Hematopoietic multipotent progenitor cell treated with erythropoietin and hydrocortisone succinate and interleukin-3 and kit ligand, for 8 days (in vitro differentiated cells): Measurements from ENCODE around the gene PAPOLB.

ENCODE experiments used
- DNase-seq: peaks from one replicate; pipeline ENCODE4 v3.0.0-alpha.2; 2015

PAPOLB gene

DNA sequence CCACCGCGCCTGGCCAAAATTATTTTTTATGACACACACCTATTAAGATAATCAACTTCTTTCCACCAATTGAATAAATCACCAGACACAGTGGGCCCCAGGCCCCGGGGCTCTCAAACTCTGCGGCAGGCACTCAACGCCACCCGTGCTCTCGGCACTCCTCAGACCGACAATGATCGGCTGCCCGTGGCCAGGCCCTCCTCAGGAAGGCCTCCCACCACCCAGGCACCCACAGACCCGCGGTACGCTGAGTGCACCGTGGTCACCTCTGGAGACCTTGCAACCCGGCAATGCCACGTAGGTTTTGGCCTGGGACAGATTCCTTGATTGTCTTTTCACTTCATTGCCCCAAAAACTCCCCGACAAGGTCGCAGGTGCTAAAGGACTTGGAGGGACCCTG is 14.8 kb upstream of the PAPOLB start:
- DNase-seq, result no peak

DNA sequence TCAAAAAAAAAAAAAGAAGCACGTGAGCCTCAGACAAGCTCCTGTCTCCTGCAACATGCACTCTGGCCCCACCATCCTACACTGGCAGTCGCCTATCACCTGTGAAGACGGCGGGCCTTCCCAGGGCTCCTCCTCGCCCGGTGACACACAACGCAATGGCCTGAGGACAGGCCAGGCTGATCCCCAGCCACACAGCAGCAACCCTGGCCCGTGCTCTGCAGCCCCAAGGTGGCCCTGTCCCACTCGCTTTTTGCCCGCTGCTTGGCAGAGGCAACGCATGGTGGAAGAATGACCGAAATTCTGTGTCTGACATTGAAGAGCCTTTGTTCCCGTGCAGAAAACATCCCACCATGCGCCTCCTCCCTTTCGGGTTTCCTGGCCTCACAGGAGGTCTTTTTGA is 13.6 kb upstream of the PAPOLB start:
- DNase-seq, result no peak

DNA sequence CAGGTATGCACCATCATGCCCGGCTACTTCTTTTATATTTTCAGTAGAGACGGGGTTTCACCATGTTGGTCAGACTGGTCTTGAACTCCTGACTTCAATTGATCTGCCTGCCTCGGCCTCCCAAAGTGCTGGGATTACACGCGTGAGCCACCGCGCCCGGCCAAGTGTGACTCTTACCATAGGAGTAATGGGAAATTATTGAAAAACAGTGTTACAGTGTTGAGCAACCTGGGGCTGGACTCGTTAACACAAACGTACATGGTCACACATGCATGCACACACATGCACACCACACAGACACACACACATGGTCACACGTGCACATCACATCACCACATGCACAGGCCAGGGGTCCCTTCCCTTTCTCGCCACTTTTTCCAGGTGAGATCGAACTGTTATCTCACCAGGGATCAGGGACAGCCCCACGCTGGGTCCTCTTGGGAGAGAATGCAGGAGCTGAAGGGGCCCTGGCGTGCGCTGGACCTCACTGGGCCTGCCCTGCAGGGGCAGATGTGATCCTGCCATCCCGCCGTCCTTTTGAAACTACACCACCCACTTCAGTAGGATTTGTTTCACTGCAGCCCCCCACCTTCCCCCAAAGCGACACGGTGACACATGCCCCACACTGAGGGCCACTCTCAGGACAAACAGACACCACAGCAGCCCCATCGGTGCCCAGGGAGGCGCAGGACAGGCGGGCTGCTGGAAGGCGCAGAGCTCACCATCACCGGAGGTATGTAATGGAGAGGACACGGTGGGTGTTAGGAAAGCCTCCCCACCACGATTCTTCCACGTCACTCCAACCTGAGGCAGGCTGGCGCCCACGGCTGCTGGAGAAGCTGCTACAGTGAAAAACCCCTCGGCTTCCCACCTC is 11.5 kb upstream of the PAPOLB start:
- DNase-seq, result no peak

DNA sequence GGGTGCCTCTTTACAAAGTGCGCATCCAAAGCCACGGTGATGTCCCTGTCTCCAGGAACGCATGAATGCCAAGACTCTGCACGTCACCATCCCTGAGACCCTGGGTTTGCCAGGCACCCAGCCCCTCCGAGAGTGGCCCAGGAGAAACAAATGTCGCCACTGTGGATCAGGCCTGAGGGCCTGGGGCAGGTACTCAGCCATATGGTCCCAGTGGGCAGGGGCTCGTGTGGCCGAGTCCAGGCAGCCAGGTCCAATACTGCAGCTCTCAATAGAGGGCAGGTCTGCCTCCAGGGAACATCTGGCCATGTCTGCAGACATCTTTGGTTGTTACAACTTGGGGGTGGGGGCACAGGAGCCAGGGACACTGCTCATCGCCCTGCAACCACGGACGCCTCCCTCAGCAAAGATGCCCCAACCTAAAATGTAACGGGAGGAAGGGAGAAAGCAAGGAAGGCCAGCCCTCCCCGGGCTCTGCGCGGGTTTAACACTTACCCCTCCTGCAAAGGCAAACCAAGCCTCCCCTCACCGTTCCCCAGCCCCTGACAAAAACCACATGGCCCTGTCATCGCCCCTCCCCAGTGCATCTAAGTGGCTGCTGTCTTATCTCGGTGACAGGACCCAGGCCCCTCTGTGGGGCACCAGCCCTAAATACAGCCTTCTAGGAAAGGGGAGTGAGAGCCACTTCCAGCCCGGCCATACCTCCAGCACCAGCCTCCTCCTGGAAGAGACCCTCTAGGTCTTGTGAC is 10.3 kb upstream of the PAPOLB start:
- DNase-seq, result no peak

DNA sequence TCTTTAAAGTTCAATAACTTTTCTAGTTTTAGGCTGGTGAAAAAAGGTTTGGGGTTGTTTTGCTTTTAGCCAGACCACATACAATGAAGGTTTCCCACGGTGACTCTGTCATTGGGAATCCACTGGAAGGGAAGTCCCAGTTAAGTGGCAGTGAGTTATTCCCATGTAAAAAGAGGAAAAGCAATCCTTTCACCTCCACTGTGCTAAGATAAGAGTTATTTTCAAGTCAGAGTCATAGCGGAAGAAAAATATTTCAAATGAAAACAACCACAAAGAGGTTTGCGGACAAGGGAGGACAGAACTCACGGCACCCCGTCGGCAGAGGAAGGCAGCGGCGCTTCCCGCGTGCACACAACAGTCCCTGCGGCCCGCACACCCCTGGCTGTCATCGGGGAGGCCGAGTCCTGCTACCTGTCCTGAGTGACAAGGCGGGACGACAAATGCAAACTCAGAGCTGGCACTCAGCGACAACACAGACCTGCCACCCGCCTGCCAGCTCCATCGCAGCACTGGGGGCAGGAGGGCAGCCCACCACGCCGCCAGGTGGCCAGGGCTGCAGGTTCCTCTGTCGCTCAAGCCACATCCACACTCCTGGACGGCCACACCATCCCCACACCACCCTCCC is 9.3 kb upstream of the PAPOLB start:
- DNase-seq, result no peak

DNA sequence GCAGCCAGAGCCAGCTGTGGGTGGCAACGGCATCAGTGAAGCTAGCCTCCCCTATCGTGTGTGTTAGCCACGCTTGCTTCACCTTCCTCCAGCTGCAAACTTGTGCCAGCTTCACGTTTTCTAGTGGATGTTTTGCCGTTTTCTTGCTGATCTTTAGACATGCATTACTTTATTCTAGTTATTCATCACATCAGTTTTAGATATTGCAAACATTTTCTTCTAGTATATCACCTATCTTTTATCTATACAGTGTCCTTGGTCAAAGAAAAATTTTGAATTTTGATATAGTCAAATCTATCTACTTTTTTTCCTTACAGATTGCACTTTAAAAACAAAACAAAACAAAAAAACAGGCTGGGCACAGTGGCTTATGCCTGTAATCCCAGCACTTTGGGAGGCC is 6.7 kb upstream of the PAPOLB start:
- no peak for DNase-seq

DNA sequence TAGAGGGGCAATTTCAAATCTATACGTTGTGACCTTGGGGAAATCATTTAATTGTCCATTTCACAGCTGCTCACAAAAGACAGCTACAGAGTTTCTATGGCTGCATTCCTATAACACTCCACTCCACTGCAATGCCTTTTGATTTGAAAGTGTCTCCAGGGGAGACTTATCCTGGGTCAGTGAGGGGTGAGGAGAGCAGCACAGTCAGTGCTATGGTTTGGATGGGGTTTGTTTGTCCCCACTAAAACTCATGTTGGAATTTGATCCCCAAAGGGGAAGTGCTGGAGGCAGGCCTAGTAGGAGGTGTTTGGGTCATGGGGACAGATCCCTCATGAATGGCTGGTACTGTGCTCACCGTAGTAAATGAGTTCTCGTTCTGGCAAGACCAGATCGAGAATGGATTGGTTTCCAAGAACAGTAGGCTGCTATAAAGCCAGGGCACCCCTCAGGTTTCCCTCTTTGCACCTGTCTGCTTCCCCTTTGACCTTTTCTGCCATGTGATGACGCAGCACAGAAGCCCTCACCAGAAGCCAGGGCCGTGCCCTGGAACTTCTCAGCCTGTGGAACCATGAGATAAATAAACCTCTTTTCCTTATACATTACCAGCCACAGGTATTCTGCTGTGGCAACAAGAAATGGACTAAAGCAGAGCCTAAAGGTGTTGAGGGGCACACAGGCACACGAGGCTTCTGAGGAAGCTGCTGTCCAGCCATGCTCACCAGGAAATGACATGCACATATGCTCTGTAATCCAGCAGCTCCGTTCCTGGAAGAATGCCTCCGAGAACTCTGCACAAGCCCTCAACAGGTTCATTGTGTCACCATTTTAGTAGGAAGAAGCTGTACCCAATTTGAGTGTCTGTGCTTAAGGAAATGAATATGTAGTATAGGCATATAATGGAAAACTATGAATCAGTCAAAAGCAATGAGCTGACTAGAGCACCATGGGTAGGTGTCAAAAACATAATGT is 5.0 kb upstream of the PAPOLB start:
- no peak for DNase-seq

DNA sequence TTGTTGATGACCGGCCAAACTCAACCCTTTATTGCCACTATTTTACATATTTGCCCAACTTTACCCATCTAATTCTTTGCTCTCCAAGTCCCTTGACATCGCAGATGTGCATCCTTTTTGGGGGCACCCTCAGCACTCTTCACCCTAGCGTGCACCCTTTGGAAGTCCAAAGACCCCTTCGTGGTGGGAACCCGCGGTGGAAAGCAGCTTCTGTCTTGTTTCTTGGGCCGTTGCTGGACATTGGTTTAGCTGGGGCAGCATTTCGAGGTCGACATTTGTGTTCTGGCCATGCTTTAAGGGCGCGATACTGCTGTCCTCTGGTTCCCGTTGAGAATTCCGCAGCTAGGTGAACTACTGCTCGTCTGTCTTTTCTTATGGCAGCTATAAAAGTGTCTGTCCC is 326 bp upstream of the PAPOLB start:
- no peak for DNase-seq

DNA sequence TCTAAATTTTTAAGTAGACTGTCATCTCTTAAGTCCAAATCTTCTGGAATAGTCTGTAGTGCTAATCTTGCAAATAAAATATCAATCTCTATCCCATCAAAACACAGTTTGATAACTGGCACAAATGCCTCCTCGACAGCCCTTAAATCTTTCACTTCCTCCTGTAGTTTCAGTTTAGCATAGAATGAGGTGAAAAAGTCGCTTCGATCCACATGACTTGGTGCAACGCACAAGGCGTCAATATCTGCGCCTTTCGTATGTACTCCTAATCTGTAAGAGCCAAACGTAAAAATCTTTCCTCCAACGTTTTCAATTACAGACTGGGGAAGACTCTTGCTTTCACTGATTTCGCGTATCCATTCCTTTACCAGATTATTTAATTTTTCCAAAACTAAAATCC is 603 bp downstream of the PAPOLB start:
- DNase-seq, result no peak

DNA sequence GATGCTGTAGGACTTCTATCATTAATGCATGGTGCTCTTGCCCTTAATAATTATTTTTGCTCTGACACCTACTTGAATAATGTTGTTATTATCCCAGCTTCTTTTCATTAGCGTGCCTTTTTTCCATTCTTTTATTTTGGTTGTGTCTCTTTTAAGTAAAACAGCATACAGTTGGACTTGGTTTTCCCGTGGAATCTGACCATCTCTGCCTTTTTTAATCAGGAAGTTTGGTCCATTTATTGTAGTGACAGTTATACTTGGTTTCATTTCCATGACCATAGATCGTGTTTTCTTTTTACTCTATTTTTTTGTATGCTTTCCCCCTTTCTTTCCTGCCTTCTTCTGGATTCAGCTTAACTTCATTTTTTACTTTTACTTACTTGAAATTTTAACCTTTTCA is 4.6 kb downstream of the PAPOLB start:
- DNase-seq, result no peak

DNA sequence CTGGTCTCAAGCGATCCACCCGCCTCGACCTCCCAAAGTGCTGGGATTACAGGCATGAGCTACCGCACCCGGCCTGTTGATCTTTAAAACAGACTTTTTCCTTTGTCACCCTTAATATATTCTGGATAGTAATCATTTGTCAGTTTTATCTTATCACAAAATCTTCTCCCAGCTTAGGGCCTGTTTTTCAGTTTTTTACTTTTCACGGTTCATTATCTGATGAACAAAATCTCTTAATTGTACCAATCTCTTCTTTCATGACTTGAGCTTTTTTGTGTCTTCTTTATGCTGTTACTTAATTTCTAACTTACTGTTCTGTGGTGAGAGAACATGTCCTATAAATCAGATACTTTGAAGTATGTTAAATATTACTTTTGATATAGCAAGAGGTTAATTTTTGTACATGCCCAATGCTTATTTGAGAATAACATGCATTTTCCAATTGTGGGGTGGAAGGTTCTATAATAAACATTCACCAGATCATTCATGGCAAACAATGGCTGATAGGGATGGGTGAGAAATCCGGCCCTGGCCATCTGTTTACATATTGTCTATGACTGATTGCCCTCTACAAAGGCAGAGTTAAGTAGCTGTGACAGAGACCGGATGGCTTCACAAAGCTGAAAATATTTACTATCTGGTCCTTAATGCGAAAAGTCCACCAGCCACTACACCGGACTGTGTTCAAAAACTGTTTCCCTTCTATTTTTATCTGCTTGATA is 5.3 kb downstream of the PAPOLB start:
- no peak for DNase-seq

DNA sequence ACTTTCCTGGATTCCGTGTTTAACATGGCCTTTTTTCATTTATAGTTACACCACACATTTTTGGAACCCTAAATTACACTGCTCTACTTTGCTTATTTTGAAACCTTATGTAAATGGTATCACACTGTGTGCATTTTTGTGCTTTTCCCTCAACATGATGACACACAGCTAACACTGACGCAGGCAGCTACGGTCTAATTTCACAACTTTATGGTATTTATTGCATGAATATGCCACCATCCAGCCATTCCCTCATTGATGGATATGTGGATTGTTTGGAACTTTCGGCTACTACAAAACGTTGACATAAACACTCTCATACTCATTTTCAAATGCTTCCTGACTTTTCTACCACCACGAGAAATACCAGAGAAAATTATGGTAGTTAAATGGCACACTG is 6.9 kb downstream of the PAPOLB start:
- no peak for DNase-seq

DNA sequence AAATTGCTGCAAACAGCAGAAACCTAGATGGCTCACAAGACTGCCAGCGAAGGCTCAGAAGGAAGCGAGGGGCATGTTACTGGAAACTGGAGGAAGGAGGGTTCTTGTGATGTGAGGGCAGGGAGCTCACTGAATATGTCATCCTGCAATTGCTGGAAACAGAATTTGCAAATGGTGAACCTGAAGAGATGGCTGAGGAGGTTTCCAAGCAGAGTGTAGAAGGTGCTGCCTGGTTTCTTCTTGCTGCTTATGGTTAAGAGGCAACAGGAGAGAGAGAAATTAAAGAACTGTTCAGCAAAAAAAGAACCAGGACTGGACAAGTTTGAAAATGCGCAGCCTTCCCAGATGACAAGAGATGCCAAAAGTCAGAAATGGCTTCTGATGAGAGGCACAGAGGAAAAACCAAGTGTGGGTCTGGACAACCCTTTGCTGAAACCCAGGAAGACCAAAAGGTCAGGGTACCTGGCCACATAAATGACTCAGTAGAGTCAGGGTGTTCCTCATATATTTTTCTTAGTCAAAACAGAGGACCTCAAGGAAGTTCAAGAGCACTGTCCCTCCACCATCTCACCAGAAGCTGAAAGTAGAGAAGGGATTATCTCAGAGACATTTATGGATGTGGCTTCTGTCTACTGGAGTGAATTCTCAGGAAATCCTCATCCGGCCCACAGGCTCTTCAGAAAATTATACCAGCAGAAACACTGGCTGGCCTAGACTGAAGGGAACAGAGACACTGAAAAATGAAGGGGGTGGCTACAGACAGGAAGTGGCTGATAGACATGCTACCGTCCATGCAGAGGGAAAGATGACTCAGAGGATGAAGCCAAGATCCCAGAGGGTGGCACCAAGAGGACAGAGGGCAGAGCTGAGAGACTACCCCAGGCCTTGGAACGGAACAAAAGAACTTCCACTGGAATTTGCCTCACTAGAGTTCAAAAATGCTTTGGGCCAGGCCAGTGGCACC is 10.1 kb downstream of the PAPOLB start:
- peak; percentile 10 for DNase-seq

DNA sequence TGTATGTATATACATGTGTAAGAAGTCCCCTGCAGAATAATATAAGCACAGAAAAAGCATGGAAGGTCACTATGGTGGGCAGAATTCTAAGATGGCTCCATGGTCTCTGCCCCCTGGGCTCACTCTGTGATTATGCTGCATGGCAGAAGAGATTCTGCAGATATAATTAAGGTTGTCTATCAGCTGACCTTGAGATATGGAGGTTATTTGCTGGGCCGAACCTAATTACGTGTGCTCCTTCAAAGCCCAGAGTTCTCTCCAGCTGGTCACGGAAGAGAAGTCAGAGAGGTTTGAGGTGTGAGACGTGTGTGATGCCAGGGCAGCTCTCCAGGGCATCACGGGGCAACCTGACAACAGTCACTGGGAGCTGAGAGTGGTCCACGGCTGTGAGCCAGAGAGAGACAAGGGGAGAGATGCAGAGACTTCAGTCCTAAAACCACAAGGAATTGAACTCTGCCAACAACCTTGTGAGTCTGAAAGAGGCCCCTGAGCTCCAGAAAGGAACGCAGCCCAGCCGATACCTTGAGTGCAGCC is 11.5 kb downstream of the PAPOLB start:
- DNase-seq, result no peak

DNA sequence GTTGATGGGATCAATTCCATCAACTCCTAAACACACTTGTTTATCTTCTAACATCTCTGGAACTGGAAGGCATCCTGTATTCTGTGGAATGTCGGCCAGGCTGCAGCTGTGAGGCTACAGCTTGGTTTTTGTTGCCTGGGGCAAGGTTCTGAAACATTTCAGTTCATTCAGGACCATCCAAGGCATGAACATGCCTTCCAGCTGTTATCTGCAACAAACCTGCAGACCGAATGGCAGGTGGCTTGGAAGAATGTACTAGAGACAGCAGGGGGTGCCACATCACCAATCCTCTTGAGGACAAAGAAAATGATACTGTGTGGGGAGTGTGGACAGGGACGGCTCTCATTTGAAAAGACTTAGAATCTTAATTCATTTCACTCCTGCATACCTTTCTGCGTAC is 12.4 kb downstream of the PAPOLB start:
- peak; percentile 29 for DNase-seq

DNA sequence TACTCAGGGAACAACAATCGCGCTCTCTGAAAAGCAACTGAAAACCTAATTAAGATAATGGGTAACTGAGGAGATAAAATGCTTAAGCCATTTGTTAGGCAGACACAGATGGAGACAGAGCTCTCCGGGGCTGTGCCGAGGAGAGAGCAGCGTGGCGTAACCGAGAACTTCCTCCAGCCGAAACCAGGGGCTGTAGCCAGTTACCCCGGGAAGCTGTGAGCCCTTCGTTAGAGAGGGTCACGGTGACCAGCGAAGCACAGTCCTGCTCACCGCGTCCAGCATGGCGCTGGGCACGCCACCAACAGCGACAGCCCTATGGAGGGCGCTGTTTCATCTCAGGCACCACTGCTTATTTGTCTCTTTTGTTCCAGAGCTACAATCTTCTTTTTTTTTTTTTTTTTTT is 16.1 kb downstream of the PAPOLB start:
- DNase-seq, result no peak

DNA sequence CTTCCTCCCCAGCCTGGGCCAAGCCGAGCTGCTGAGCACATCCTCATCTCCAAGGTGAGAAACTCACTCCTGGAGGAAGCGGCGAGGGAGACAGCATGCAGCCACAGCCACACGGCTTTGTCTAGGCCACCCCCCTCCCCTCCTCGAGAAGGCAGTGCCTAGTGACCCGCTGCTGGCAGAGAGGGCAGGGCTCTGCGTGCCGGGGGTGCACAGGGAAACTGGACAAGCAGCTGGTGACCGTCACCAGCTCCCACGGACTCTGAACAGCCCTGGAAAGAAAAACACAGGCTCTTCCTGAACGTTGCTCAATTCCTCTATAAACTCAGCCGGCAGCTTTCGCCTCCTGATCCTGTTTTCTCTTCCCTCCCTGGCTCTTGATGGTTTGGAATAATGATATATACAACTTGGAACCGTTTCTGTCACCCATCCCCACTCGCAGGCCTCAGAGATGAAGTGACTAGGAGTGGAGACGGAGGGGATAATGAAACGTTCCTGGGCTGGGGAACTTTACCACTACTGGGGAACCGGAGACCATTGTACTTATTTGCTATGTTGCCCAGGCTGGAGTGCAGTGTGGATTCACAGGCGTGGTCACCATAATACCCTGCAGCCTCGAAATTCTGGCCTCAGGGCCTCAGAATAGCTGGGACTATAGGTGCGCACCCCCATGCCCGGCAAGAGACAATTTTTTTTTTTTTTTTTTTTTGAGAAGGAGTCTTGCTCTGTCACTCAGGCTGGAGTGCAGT is 19.3 kb downstream of the PAPOLB start:
- DNase-seq, result no peak

DNA sequence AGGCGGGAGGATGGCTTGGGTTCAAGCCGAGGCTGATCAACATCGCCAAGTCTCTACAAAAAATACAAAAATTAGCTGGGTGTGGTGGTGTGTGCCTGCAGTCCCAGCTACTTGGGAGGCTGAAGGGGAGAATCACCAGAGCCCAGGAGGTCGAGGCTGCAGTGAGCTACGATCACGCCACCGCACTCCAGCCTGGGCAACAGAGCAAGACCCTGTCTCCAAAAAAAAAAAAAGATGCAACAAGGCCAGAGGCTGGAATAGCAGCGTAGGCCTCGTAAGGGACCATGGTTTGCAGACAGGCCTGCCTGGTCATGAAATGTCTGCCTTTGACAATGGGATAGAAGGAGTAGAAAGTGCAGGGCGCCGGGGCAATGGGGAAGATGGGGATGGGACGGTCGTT is 20.0 kb downstream of the PAPOLB start:
- no peak for DNase-seq

DNA sequence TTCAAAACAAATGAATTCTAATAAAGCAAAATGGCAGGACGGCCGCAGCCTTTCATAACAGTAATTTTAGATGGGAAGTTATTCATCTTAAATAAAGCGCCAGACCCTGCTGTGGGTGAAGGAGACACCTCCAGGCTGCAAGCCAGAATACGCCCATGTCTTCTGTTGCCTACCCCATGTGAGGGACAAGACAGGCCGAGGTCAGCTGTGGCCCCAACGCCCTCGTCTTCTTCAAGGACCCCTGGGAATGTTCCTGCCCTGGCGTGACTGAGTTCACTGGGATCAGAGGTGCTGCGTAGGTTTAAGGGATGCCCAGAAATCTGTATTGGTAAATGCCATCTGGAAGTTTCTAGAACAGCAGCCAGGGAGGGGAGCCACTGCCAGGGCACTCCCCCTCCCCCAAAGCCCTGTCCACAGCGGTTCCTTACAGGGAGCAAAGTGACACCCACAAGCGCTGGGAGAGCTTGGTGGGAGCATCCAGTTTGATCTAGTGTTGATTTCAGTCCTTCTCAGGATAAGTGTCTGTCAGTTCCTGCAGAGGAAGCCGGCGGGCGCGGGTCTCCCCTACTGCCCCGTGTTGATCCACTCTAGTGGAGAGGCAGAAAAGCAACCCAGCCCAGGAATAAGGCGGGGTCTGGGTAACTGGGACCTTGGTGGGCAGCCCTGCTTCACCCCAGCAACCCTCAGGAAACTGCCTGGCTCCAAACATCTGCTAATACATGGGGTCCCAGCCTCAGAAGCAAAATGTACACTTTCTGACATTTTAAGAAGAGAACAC is 20.6 kb downstream of the PAPOLB start:
- no peak for DNase-seq
